Heart left ventricle (tissue), 16 donors: ENCODE data around the gene SUGP1. TPM values are rescaled to one million over a fixed set of nuclear protein-coding genes. Genes with fewer than 3 reads are reported as not detected.

Experiments used
- ATAC-seq, 4 donors: fragments of 200-7000 bp; cut with Tn5 transposase; one replicate each; pipeline ENCODE4 v1.9.1; 2020 to 2022; ENCODE audit warnings: moderate library complexity in 4 of 4, mild to moderate bottlenecking in 3 of 4, moderate number of reproducible peaks in 1 of 4
- DNase-seq, 5 donors: peaks; one replicate each; pipeline ENCODE4 v3.0.0-alpha.2; 2020
- H3K27ac ChIP-seq, 12 donors: fragments of 200-600 bp; sonication (generic) in 4 of 12; one replicate each; pipeline versions ENCODE4 v1.5.0 to v1.8.0; 2016 to 2022; ENCODE audit warnings: mild to moderate bottlenecking in 2 of 12
- H3K27me3 ChIP-seq, 9 donors: fragments of 200-600 bp; sonication (generic) in 2 of 9; one replicate each; pipeline versions ENCODE4 v1.5.1 to v1.8.0; 2016 to 2022; ENCODE audit warnings: mild to moderate bottlenecking in 3 of 9
- H3K36me3 ChIP-seq, 9 donors: fragments of 200-600 bp; sonication (generic) in 2 of 9; one replicate each; pipeline versions ENCODE4 v1.5.0 to v1.8.0; 2018 to 2022; ENCODE audit warnings: mild to moderate bottlenecking in 2 of 9
- H3K4me1 ChIP-seq, 12 donors: fragments of 200-600 bp; sonication (generic) in 4 of 12; one replicate each; pipeline versions ENCODE4 v1.5.0 to v1.8.0; 2016 to 2022; ENCODE audit warnings: mild to moderate bottlenecking in 3 of 12
- H3K4me3 ChIP-seq, 12 donors: fragments of 200-600 bp; sonication (generic) in 4 of 12; one replicate each; pipeline versions ENCODE4 v1.5.0 to v1.8.0; 2017 to 2022; ENCODE audit warnings: mild to moderate bottlenecking in 9 of 12, moderate library complexity in 4 of 12
- H3K9me3 ChIP-seq, 12 donors: fragments of 200-600 bp; sonication (generic) in 4 of 12; one replicate each; pipeline versions ENCODE4 v1.5.0 to v1.8.0; 2016 to 2022; ENCODE audit warnings: mild to moderate bottlenecking in 1 of 12
- CTCF ChIP-seq, 12 donors: fragments of 200-600 bp; sonication (generic) in 4 of 12; IDR thresholded peaks; one replicate each; pipeline versions ENCODE4 v1.5.0 to v1.8.0; 2018 to 2022; ENCODE audit warnings: antibody characterized with exemption in 12 of 12, mild to moderate bottlenecking in 5 of 12
- POLR2A ChIP-seq, 2 donors: fragments of 450-650 bp; IDR thresholded peaks; one replicate each; pipeline ENCODE4 v1.6.1; 2017; ENCODE audit warnings: antibody characterized with exemption in 2 of 2, mild to moderate bottlenecking in 2 of 2, moderate library complexity in 2 of 2
- WGBS, 4 donors: extraction: QIAGEN DNeasy Blood & Tissue Kit in 2 of 4; methylation state at CpG; one replicate each; pipeline versions ENCODE4 v1.1.5 to v1.1.7; 2013 to 2018; 5-methylcytosine and 5-hydroxymethylcytosine counted together
- intact Hi-C, 10 donors: fragments of 100-400 bp; cut with DNase I; formaldehyde crosslinking; loops; one replicate each; pipeline versions ENCODE4 v1.11.1 to v1.14.2; 2022
- polyA plus RNA-seq, 2 donors: library from polyadenylated mRNA; stranded (reverse); fragments of 200-250 nt; gene quantifications; one replicate each; pipeline ENCODE4 v1.2.3, GENCODE V29; 2013
- total RNA-seq, 9 donors: library from RNA; depleted of rRNA in 2 of 9; stranded (reverse); fragments of >200 nt in 2 of 9; fragmentation: NEBNext Ultra II Directional in 3 of 9; extraction: Animal tissue kit (Norgen Biotek cat#: 25700) in 3 of 9; gene quantifications; one replicate each; pipeline versions ENCODE4 v1.1.0 to v1.2.4, GENCODE V29; 2016 to 2023
- donor health status: ischemic (EF 13 %, LVEDD 7.1; RV severe dilation, severe dysfunction).
- donor health status: healthy with polysubstance abuse.
- donor health status: DM: no; HTN: yes; CAD: no.
- donor health status: DM: no; HTN: no; CAD: no.
- donor health status: ischemic (EF 25% LVEDD 6.9; RV normal size, moderate dysfunction).
- donor health status: ischemic (EF 25% LVEDD 5.7; RV mildly dilated, moderate dysfunction).
- donor health status: healthy.
- donor health status: DM: yes; HTN: yes; CAD: no.
- donor health status: ischemic (EF 35%, LVEDD 5.7; RV mildly dilated, moderate dysfunction).
- donor health status: nonischemic (EF 11% LVEDD 7.7; RV severe dilation, severe dysfunction).
- donor health status: DM: yes; HTN: yes; CAD: no.
- donor health status: PGD.
- donor health status: ischemic (EF 29% LVEDD 5.4; RV normal size, mild dysfunction).
- donor health status: nonischemic (EF 23%, LVEDD 6.1; RV moderate dilation, normal function).

Gene SUGP1
- total and polyA plus RNA-seq, 11 donors: 28.7 to 53.4 (median 41.0) TPM

- H3K27ac ChIP-seq: no peak overlapping the region
- peaks cover 0 to 95% (median 89%) of the 10 kb centered on the region in 9 donors for H3K36me3 ChIP-seq
- ATAC-seq (no peak), DNase-seq (no peak)
- TF ChIP-seq POLR2A (IDR thresholded peaks at IDR 0.05) (no peak), CTCF (IDR thresholded peaks at IDR 0.05) (no peak)
- no peak overlapping the region for H3K4me3 ChIP-seq
- H3K9me3 ChIP-seq: no peaks in the 10 kb centered on the region
- intact Hi-C loops: no loop called here
- no peaks in the 10 kb centered on the region for H3K27me3 ChIP-seq
- H3K4me1 ChIP-seq: no peaks in the 10 kb centered on the region
- WGBS, 4 donors: 95 to 97% (median 97%) methylated on average over 6 to 16 of the region's 16 CpGs
Measured at GRCh38 chr19:19279853-19280252, 40.5 kb downstream of the SUGP1 start.

- H3K4me1 ChIP-seq: no peaks in the 10 kb centered on the region
- H3K9me3 ChIP-seq: no peaks in the 10 kb centered on the region
- H3K27me3 ChIP-seq: no peaks in the 10 kb centered on the region
- no peak for TF ChIP-seq POLR2A (IDR thresholded peaks at IDR 0.05)
- TF ChIP-seq CTCF (IDR thresholded peaks at IDR 0.05): no peak
- ATAC-seq (no peak), DNase-seq (no peak)
- intact Hi-C loops: no loop called here
- no peak overlapping the region for H3K27ac ChIP-seq
- WGBS, 4 donors: 91 to 96% (median 95%) methylated on average over 18 to 19 of the region's 19 CpGs
- H3K4me3 ChIP-seq: no peak overlapping the region
- peaks cover 0 to 90% (median 83%) of the 10 kb centered on the region in 9 donors for H3K36me3 ChIP-seq
Measured at GRCh38 chr19:19279062-19279612, 41.2 kb downstream of the SUGP1 start.

- no peak for DNase-seq
- Histone ChIP-seq H3K27ac (no peak overlapping the region), H3K4me1 (peaks cover 0 to 3% (median 0%) of the 10 kb centered on the region in 12 donors), H3K27me3 (peaks cover 0 to 7% (median 0%) of the 10 kb centered on the region in 9 donors), H3K9me3 (no peaks in the 10 kb centered on the region), H3K4me3 (no peak overlapping the region), H3K36me3 (peaks cover 0 to 82% (median 75%) of the 10 kb centered on the region in 9 donors)
- 94 to 95% (median 94%) methylated on average over 6 to 7 of the region's 7 CpGs for WGBS, 4 donors
- ATAC-seq: no peak
- TF ChIP-seq CTCF (IDR thresholded peaks at IDR 0.05) (no peak), POLR2A (IDR thresholded peaks at IDR 0.05) (no peak)
- intact Hi-C loops: no loop called here
Measured at GRCh38 chr19:19278315-19278714, 42.0 kb downstream of the SUGP1 start.

- H3K27me3 ChIP-seq: peaks cover 0 to 13% (median 0%) of the 10 kb centered on the region in 9 donors
- peaks cover 0 to 11% (median 0%) of the 10 kb centered on the region in 12 donors for H3K4me1 ChIP-seq
- TF ChIP-seq POLR2A (IDR thresholded peaks at IDR 0.05) (no peak), CTCF (IDR thresholded peaks at IDR 0.05) (no peak)
- no peaks in the 10 kb centered on the region for H3K9me3 ChIP-seq
- H3K27ac ChIP-seq: no peak overlapping the region
- intact Hi-C loops: no loop called here
- DNase-seq (no peak), ATAC-seq (no peak)
- 90 to 100% (median 93%) methylated on average over 2 to 20 of the region's 20 CpGs for WGBS, 4 donors
- H3K4me3 ChIP-seq: no peak overlapping the region
- H3K36me3 ChIP-seq: peaks cover 0 to 70% (median 63%) of the 10 kb centered on the region in 9 donors
Measured at GRCh38 chr19:19276851-19277250, 43.5 kb downstream of the SUGP1 start.
